IMR-90 (cell line): ENCODE data around the gene CYP4B1. TPM values are rescaled to one million over a fixed set of nuclear protein-coding genes. Genes with fewer than 3 reads are reported as not detected.

Experiments used
- ATAC-seq: fragments of 200-7000 bp; cut with Tn5 transposase; 2 replicates; pipeline ENCODE4 v1.9.1; 2020; ENCODE audit warnings: low read depth, mild to moderate bottlenecking, moderate library complexity
- BruUV-seq: library from RNA; stranded (reverse); fragments of 400-500 nt; replicated peaks from 2 replicates; lab custom pipeline; 2021; lab: Mats Ljungman, UMichigan
- CTCF ChIA-PET: fragments of 300-600 bp; formaldehyde crosslinking; extraction: SDS; loops from one replicate; lab custom pipeline; 2021; ENCODE audit warnings: antibody characterized with exemption; lab: Yijun Ruan, JAX
- POLR2A ChIA-PET: fragments of 300-600 bp; sonication (Branson Sonifier 250); formaldehyde crosslinking; loops from one replicate; lab custom pipeline; 2022; ENCODE audit warnings: antibody characterized with exemption; ENCODE audit not compliant: unreplicated experiment; lab: Charles Lee
- DNase-seq: peaks from one replicate; pipeline ENCODE4 v3.0.0; 2013
- H2AFZ ChIP-seq: replicated peaks from 2 replicates; pipeline ENCODE3; 2013; ENCODE audit warnings: low read length, mild to moderate bottlenecking; ENCODE audit not compliant: poor library complexity
- H2AK5ac ChIP-seq: 2 replicates; pipeline ENCODE4 v1.6.1; 2013; ENCODE audit warnings: low read depth, low read length, inconsistent platforms
- H2AK9ac ChIP-seq: replicated peaks from 2 replicates; pipeline ENCODE3; 2013; ENCODE audit warnings: mild to moderate bottlenecking, low read depth, low read length, moderate library complexity; ENCODE audit not compliant: poor library complexity
- H2BK120ac ChIP-seq: 2 replicates; pipeline ENCODE4 v1.6.1; 2013; ENCODE audit warnings: low read depth, low read length, inconsistent platforms
- H2BK15ac ChIP-seq: 3 replicates; pipeline ENCODE4 v1.6.1; 2013; ENCODE audit warnings: low read depth, low read length, inconsistent platforms
- H2BK20ac ChIP-seq: 2 replicates; pipeline ENCODE4 v1.6.1; 2013; ENCODE audit warnings: low read depth, mild to moderate bottlenecking, inconsistent platforms, low read length, moderate library complexity
- H2BK5ac ChIP-seq: 2 replicates; pipeline ENCODE4 v1.6.1; 2013; ENCODE audit warnings: mild to moderate bottlenecking, low read depth, low read length, inconsistent platforms; ENCODE audit not compliant: poor library complexity, severe bottlenecking
- H3K14ac ChIP-seq: replicated peaks from 2 replicates; pipeline ENCODE4 v1.6.1; 2013; ENCODE audit warnings: low read depth, low read length, inconsistent platforms
- H3K18ac ChIP-seq: 2 replicates; pipeline ENCODE4 v1.6.1; 2013; ENCODE audit warnings: low read depth, low read length, control low read depth
- H3K23ac ChIP-seq: 2 replicates; pipeline ENCODE4 v1.6.1; 2013; ENCODE audit warnings: low read depth, low read length, inconsistent platforms
- H3K27ac ChIP-seq: 2 replicates; pipeline ENCODE4 v1.5.1; 2013; ENCODE audit warnings: mild to moderate bottlenecking, control low read depth, low read length; ENCODE audit not compliant: insufficient read depth
- H3K27me3 ChIP-seq: 2 replicates; pipeline ENCODE4 v1.6.1; 2013; ENCODE audit warnings: low read length; ENCODE audit not compliant: control insufficient read depth, insufficient read depth
- H3K36me3 ChIP-seq: 2 replicates; pipeline ENCODE4 v1.6.1; 2013; ENCODE audit warnings: low read length, mixed read lengths; ENCODE audit not compliant: control insufficient read depth, insufficient read depth
- H3K4ac ChIP-seq: 2 replicates; pipeline ENCODE4 v1.6.1; 2013; ENCODE audit warnings: low read depth, low read length, inconsistent platforms
- H3K4me1 ChIP-seq: 2 replicates; pipeline ENCODE4 v1.6.1; 2013; ENCODE audit warnings: low read length, mixed read lengths; ENCODE audit not compliant: control insufficient read depth, insufficient read depth
- H3K4me2 ChIP-seq: 2 replicates; pipeline ENCODE4 v1.6.1; 2013; ENCODE audit warnings: low read depth, mild to moderate bottlenecking, control low read depth, low read length, moderate library complexity
- H3K4me3 ChIP-seq: 2 replicates; pipeline ENCODE4 v1.5.1; 2013; ENCODE audit warnings: low read depth, mild to moderate bottlenecking, control low read depth, low read length, moderate library complexity; ENCODE audit not compliant: insufficient read depth
- H3K56ac ChIP-seq: 2 replicates; pipeline ENCODE4 v1.6.1; 2013; ENCODE audit warnings: low read length, inconsistent platforms; ENCODE audit not compliant: insufficient read depth; ENCODE audit errors: extremely low read depth
- H3K79me1 ChIP-seq, 2 experiments: 2 replicates each; pipeline ENCODE4 v1.6.1; 2013; ENCODE audit warnings: low read length in 2 of 2, inconsistent platforms in 1 of 2, low read depth in 1 of 2
- H3K9ac ChIP-seq: 2 replicates; pipeline ENCODE4 v1.6.1; 2013; ENCODE audit warnings: low read depth, low read length, control low read depth
- H3K9me1 ChIP-seq: 2 replicates; pipeline ENCODE4 v1.6.1; 2013; ENCODE audit warnings: low read length, inconsistent platforms; ENCODE audit not compliant: insufficient read depth
- H3K9me3 ChIP-seq: 2 replicates; pipeline ENCODE4 v1.6.1; 2013; ENCODE audit warnings: low read length; ENCODE audit not compliant: control insufficient read depth, insufficient read depth
- H4K20me1 ChIP-seq: 2 replicates; pipeline ENCODE4 v1.6.1; 2013; ENCODE audit warnings: low read length, inconsistent platforms; ENCODE audit not compliant: insufficient read depth
- H4K5ac ChIP-seq: 2 replicates; pipeline ENCODE4 v1.6.1; 2013; ENCODE audit warnings: mild to moderate bottlenecking, low read depth, low read length, control low read depth
- H4K8ac ChIP-seq, 2 experiments: 2 replicates each; pipeline ENCODE4 v1.6.1; 2013; ENCODE audit warnings: low read depth in 2 of 2, low read length in 2 of 2, control low read depth in 1 of 2, inconsistent platforms in 1 of 2
- H4K91ac ChIP-seq: 2 replicates; pipeline ENCODE4 v1.6.1; 2013; ENCODE audit warnings: low read depth, low read length, inconsistent platforms; ENCODE audit not compliant: insufficient read depth
- CEBPB ChIP-seq: IDR thresholded peaks from 2 replicates; pipeline ENCODE4 v1.6.1; 2012; ENCODE audit warnings: low read depth, low read length, improper control_type of control experiment
- CHD1 ChIP-seq: IDR thresholded peaks from 2 replicates; pipeline ENCODE4 v1.6.1; 2012; ENCODE audit warnings: low read depth, low read length, improper control_type of control experiment
- CTCF ChIP-seq: conservative IDR thresholded peaks from 2 replicates; pipeline ENCODE4 v1.5.1; 2012; ENCODE audit warnings: mild to moderate bottlenecking, low read depth, low read length, improper control_type of control experiment
- ELK1 ChIP-seq: fragments of 150-350 bp; IDR thresholded peaks from 2 replicates; pipeline ENCODE4 v1.6.1; 2016; ENCODE audit warnings: low read depth, mild to moderate bottlenecking, low read length, moderate library complexity, borderline replicate concordance
- FOS ChIP-seq: fragments of 150-350 bp; IDR thresholded peaks from 2 replicates; pipeline ENCODE4 v1.6.1; 2016; ENCODE audit warnings: low read depth, low read length
- MAZ ChIP-seq: IDR thresholded peaks from 2 replicates; pipeline ENCODE4 v1.6.1; 2012; ENCODE audit warnings: low read depth, mild to moderate bottlenecking, low read length, improper control_type of control experiment, moderate library complexity, borderline replicate concordance
- MXI1 ChIP-seq: IDR thresholded peaks from 2 replicates; pipeline ENCODE4 v1.6.1; 2012; ENCODE audit warnings: low read depth, mild to moderate bottlenecking, low read length, moderate library complexity, borderline replicate concordance
- NFE2L2 ChIP-seq: fragments of 150-350 bp; IDR thresholded peaks from 2 replicates; pipeline ENCODE4 v1.6.1; 2016; ENCODE audit warnings: low read depth, mild to moderate bottlenecking, low read length
- POLR2A ChIP-seq: IDR thresholded peaks from 2 replicates; pipeline ENCODE4 v1.6.1; 2012; ENCODE audit warnings: mild to moderate bottlenecking, low read depth, low read length
- RAD21 ChIP-seq: IDR thresholded peaks from 2 replicates; pipeline ENCODE4 v1.6.1; 2012; ENCODE audit warnings: low read length, improper control_type of control experiment
- RCOR1 ChIP-seq: IDR thresholded peaks from 2 replicates; pipeline ENCODE4 v1.6.1; 2012; ENCODE audit warnings: mild to moderate bottlenecking, low read length, improper control_type of control experiment; ENCODE audit not compliant: insufficient replicate concordance
- SMC3 ChIP-seq: fragments of 150-350 bp; IDR thresholded peaks from 2 replicates; pipeline ENCODE4 v1.6.1; 2016; ENCODE audit warnings: low read depth, mild to moderate bottlenecking, antibody characterized with exemption, low read length, moderate library complexity
- USF2 ChIP-seq: fragments of 150-350 bp; IDR thresholded peaks from 2 replicates; pipeline ENCODE4 v1.6.1; 2017; ENCODE audit warnings: mild to moderate bottlenecking, antibody characterized with exemption, low read length, low read depth
- WGBS, 2 experiments: methylation state at CpG; one replicate each; pipeline versions ENCODE4 v1.1.5 to v1.1.7; 2013; ENCODE audit warnings: missing lambda C conversion rate in 2 of 2; ENCODE audit not compliant: insufficient read length in 1 of 2; ENCODE audit errors: extremely low coverage in 2 of 2; 5-methylcytosine and 5-hydroxymethylcytosine counted together
- dilution Hi-C: fragments of 300-500 bp; cut with HindIII; formaldehyde crosslinking; loops from one replicate; pipeline ENCODE4 v1.14.3; 2018; ENCODE audit warnings: low sequenced_read_pairs; ENCODE audit not compliant: unreplicated experiment
- in situ Hi-C: fragments of 300-500 bp; cut with MboI; formaldehyde crosslinking; loops from 3 replicates; pipeline ENCODE4 v1.14.3; 2019; ENCODE audit warnings: low sequenced_read_pairs, inconsistent platforms, mixed read lengths
- intact Hi-C: fragments of 100-400 bp; cut with micrococcal nuclease; formaldehyde crosslinking; loops from 2 replicates; pipeline ENCODE4 v1.10.0; 2022
- polyA plus RNA-seq, 3 experiments: library from polyadenylated mRNA; depleted of rRNA; stranded (reverse); fragments of >200 nt; gene quantifications; 2 replicates each; pipeline ENCODE4 v1.2.3, GENCODE V29; 2012; ENCODE audit warnings: low replicate concordance in 1 of 3
- total RNA-seq: library from RNA; depleted of rRNA; stranded (reverse); fragments of >200 nt; gene quantifications from 2 replicates; pipeline ENCODE4 v1.2.3, GENCODE V29; 2012

CYP4B1 gene
- total and polyA plus RNA-seq, 2 of the 4 experiments (the other 2 are of a cell fraction), result not detected

DNA sequence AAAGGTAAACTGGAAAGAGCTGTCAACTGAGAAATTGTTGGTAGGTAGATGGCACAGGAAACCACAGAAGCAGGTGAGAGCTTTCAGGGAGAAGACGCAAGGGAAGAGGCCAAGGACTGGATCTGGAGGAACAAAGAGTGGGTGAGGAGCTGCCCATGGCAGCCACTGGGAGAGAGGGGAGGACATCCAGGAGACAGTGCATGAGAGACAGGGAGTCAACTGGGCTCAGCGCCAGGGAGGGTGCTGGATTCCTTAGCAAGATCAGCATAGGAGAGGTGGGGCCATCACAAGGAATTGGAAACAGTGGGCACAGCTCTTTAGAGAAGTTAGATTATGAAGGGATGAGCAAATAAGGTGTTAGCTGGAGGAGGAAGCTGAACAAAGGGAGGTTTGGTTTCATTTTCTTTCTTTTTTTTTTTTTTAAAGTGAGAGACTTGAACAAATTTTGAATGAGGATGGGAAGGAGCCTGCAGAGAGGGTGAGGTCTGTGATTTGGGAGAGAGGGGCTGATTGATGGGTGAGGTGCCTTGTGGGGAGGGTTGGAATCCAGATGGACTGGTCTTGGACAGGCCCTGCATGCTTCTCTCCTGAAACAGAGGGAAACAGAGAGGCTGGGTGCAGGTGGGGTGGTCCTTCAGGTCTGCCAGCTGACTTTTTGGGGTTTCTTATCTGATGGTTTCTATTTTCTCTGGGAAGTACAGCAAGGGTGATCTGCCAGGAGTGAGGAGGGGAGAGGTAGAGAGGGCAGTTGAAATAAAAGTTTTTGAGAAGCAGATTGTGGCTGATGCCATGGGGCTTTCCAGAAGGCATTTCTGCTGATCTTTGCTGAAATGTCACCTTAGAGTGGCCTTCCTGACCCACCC, 5.4 kb downstream of the CYP4B1 start:
- POLR2A ChIA-PET, result no interaction called here
- no peak for DNase-seq
- H4K20me1 ChIP-seq, result no peaks in the 10 kb centered on the region
- no peak overlapping the region for H2AK9ac ChIP-seq
- no peak overlapping the region for H2AFZ ChIP-seq
- peaks cover 19% of the 10 kb centered on the region for H3K9me3 ChIP-seq
- H2BK20ac ChIP-seq, result no peak overlapping the region
- H2BK5ac ChIP-seq, result no peak overlapping the region
- intact Hi-C loops, result no loop called here
- H3K4ac ChIP-seq, result no peak overlapping the region
- H4K91ac ChIP-seq, result no peak overlapping the region
- TF ChIP-seq ELK1 (no peak), POLR2A (no peak), CTCF (no peak), MAZ (no peak), RCOR1 (no peak), RAD21 (no peak), USF2 (no peak), CEBPB (no peak), NFE2L2 (no peak), FOS (no peak), CHD1 (no peak), SMC3 (no peak), MXI1 (no peak)
- in situ Hi-C loops, result no loop called here
- no peak overlapping the region for H2AK5ac ChIP-seq
- H4K8ac ChIP-seq, result no peak overlapping the region
- no peak overlapping the region for H3K18ac ChIP-seq
- H3K14ac ChIP-seq, result no peak overlapping the region
- CTCF ChIA-PET, result no interaction called here
- no peak overlapping the region for H2BK120ac ChIP-seq
- H3K27ac ChIP-seq, result no peak overlapping the region
- no peaks in the 10 kb centered on the region for H3K4me1 ChIP-seq
- 43% methylated on average over 1 of the region's 2 CpGs; no CpG with 5 or more reads in 1 of the 2 experiments for WGBS, 2 experiments
- H3K36me3 ChIP-seq, result no peaks in the 10 kb centered on the region
- H3K27me3 ChIP-seq, result no peaks in the 10 kb centered on the region
- H3K4me3 ChIP-seq, result no peak overlapping the region
- H3K9me1 ChIP-seq, result no peaks in the 10 kb centered on the region
- no peak overlapping the region for H3K23ac ChIP-seq
- no peak overlapping the region for H3K9ac ChIP-seq
- H2BK15ac ChIP-seq, result no peak overlapping the region
- no peak overlapping the region for H4K5ac ChIP-seq
- BruUV-seq, result no TSS peak
- H3K4me2 ChIP-seq, result no peak overlapping the region
- H3K56ac ChIP-seq, result no peak overlapping the region
- H3K79me1 ChIP-seq, result no peaks in the 10 kb centered on the region
- no peak for ATAC-seq
- dilution Hi-C loops, result no loop called here
